ENCODE measurements around the gene DCTN2.
"Not testable (repeated sequence)": the region's sequence is repeated elsewhere in the genome, so short reads cannot be mapped to it uniquely, and the experiment has no call there.

DCTN2 gene

GRCh38 chr12:57576613-57577160 is 29.7 kb upstream of the DCTN2 start:
- DNase-seq: no peak

DNA sequence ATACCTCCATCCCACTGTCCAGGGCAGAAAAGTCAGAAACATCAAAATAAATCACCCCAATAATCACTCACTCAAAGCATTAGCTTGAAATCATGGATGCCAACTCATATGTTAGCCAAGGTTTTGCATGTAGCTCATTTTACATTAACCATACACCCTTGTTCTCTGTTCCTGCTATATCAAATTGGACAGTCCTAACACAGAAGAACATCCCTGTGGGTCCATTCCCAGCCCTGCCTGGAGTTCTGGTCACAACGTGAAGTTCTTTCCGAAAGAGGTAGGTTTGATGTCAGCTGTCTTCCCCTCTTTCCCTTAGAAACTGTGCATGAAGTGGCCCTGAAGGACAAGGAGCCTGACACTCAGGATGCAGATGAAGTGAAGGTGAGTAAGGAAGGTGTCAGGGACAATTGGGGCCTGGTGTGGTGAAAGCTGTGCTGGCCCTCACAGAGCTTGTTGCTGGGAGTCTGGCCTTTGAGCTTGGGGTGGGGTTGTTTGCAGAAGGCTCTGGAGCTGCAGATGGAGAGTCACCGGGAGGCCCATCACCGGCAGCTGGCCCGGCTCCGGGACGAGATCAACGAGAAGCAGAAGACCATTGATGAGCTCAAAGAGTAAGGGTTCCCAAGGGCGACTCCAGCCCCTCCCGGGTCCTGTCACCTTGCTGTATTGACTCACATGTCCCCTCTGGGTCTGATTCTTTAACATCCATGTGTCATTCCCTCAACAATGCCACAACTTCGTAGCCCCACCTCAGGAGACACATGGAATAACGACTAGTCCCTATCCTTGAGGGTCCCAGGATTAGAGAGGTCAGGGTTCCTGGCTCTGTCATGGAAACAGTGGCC is 29.0 kb upstream of the DCTN2 start:
- DNase-seq: no peak

DNA sequence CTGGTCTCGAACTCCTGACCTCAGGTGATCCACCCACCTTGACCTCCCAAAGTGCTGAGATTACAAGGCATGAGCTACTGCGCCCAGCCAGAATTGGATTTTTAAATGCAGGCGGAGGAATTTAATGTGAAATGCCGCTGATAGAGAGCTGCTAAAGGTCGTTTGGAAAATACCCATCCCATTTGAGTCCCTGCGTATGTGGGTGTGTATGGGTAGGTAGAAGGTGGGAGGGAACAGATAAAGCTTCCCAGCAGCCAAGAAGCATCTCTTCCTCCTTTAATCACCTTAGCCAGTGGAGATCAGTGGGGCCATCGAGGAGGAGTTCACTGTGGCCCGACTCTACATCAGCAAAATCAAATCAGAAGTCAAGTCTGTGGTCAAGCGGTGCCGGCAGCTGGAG is 27.8 kb upstream of the DCTN2 start:
- no peak for DNase-seq

DNA sequence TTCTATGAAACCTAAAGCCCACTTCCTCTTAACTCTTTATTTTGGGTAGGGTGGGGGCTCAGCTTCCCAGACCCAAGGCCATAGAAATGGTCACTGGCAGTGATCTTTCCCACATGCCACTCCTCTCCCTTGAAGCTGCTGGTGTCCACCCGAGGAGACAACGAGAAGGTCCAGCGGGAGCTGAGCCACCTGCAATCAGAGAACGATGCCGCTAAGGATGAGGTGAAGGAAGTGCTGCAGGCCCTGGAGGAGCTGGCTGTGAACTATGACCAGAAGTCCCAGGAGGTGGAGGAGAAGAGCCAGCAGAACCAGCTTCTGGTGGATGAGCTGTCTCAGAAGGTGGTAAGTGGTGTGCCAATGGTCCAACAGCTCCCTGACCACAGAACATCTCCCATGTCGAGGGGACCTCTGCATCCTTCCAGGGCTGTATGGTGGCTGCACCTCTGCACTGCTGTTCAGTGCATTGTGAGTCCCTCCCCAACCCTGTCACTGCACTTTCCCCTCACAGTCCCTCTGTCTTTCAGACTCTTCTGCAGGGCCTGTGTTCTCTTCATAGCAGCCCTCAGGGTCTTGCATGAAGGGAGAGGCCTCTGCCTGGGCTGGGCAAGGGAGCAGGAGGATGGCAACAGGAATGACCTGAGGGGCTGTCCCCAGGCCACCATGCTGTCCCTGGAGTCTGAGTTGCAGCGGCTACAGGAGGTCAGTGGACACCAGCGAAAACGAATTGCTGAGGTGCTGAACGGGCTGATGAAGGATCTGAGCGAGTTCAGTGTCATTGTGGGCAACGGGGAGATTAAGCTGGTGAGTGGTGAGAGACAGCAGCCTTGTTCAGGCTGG is 25.2 kb upstream of the DCTN2 start:
- no peak for DNase-seq

DNA sequence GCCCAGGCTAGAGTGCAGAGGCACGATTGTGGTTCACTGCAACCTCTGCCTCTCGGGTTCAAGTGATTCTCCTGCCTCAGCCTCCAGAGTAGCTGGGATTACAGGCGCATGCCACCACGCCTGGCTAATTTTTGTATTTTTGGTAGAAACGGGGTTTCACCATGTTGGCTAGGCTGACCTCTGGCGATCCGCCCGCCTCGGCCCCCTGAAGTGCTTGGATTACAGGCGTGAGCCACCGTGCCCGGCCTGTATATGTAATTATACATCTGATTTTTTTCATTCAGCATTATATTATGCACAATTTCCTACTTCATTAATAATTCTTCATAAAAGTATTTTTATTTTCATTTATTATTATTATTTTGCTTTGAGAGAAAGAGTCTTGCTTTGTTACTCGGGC is 23.4 kb upstream of the DCTN2 start:
- not testable (repeated sequence) for DNase-seq

DNA sequence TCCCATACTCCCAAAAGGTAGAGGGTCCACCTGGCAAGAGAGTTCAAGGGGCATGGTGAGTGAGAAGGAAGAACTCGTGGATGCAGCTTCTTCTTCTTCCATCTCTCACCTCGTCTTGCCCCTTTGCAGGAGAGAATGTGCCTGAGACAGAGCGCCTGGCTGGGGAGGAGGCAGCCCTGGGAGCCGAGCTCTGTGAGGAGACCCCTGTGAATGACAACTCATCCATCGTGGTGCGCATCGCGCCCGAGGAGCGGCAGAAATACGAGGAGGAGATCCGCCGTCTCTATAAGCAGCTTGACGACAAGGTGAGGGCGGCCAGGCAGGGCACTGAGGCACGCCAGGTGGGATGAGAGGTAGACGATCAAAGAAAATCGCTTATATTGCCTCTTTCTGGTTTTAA is 22.9 kb upstream of the DCTN2 start:
- no peak for DNase-seq

- DNase-seq: no peak
These were observed 21.8 kb upstream of the DCTN2 start for GRCh38 chr12:57568838-57569237.

DNA sequence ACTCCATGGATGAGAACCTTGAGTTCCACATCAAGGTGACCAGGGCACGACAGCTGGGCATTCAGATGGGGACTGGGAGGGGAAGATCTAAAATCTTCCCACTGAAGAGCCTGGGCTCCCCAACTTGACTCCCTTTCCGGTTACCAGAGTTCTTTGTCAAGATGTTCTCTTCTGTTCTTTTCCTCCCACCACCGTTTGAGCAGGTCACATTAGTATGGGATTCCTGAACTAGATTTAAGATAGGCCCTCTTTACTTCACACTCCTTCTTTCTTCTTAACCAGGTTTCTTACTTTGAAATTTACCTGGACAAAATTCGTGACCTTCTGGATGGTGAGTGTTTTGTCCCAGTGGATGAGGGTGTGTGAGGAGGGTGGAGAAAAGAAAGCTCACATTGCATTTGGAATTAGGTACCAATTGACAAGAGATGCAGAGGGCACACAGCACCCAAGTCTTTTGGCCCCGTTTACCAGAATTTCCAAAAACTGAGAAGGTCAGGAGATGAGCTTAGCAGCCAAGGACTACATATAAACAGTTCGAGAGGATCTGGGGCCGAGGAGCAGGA is 17.3 kb upstream of the DCTN2 start:
- DNase-seq: no peak

GRCh38 chr12:57563358-57563757 is 16.4 kb upstream of the DCTN2 start:
- DNase-seq: no peak

- DNase-seq: not testable (repeated sequence)
These were observed 14.1 kb upstream of the DCTN2 start for GRCh38 chr12:57561117-57561516.

- no peak for DNase-seq
These were observed 13.5 kb upstream of the DCTN2 start for GRCh38 chr12:57560516-57560915.

DNA sequence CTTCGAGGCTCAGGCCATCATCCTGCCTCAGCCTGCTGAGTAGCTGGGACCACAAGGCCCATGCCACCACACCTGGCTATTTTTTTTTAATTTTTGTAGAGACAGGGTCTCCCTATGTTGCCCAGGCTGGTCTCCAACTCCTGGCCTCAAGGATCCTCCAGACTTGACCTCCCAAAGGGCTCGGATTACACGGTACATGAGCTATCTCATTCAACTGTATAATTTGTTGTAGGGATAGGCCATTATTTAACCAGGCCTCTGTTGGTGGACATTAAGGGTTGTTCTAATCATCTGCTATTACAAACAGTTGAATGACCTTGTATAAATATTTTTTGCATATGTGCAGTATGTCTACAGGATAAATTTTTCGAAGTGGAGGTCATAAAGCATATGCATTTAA is 11.9 kb upstream of the DCTN2 start:
- DNase-seq: no peak

- DNase-seq: no peak
These were observed 7.9 kb upstream of the DCTN2 start for GRCh38 chr12:57554897-57555296.

DNA sequence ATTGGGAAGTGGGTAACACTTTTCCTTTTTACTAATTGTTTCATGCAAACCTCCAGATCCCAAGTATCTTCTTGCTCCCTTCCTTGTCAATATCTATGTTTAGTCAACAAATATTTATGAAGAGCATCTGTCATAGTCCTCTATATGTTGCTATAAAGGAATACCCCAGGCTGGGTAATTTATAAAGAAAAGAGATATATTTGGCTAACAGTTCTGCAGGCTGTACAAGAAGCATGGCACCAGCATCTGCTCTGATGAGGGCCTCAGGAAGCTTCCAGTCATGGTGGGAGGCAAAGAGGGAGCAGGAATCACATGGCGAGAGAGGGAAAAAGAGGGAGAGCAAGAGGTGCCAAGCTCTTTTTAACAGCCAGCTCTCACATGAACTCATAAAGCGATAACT is 7.5 kb upstream of the DCTN2 start:
- no peak for DNase-seq

DNA sequence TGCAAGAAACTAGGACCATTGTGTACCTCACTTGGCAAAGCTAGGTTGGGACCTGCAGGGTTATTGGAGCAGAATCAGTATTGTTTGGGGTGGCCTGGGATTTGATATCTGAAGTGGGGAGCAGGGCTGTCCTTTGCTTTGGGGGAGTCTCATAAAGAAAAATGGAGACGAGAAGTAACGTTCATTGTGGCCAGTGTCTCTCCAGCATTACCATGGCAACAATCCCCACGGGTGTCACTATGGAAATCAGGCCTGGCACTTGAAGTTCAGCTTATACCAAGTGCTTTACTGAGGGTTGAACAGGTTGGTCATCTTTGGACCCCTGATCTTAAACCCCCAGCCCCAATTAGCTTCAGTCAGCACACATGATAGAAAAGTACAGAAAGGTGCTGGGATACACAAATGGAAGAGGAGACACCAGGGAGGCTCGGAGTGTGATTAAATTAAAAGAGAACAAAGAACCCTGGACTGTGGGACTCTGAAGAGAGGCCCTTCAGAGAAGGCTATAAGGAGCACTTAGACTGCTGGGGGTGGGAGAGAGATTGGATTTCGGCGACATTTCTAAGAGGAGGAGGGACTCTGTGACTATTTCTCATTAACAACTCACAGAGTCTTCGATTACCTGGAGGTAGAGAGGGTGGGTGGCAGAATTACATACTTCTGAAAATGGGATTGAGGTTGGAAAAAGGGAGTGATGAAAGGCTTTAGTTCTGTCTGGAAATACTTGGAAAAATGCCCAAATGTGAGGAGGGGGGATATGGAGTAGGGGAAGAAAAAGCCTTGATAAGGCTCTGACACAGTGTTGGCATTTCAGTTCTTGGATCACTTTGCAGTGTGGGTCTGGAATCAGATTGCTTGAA is 6.6 kb upstream of the DCTN2 start:
- no peak for DNase-seq

GRCh38 chr12:57552835-57553313 is 5.9 kb upstream of the DCTN2 start:
- peak; percentile 56 for DNase-seq

DNA sequence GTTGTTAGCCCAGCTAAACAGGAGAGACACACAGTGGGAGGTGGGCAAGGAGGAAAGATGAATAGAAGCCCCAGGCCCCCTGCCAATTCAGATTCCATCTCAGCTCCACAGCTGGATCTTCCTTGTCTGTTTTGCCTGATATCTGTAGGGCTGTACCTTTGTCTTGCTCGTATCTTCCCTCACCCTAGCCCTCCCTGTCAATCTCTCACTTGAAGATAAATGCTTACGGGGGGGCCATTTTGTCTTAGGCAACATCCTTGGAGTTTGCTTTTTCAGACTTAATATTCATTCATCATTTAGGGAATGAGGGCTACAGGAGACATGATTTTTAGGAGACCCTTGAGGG is 5.3 kb upstream of the DCTN2 start:
- DNase-seq: no peak

GRCh38 chr12:57551637-57552305 is 4.8 kb upstream of the DCTN2 start:
- DNase-seq: no peak

GRCh38 chr12:57550641-57551549 is 3.9 kb upstream of the DCTN2 start:
- no peak for DNase-seq

GRCh38 chr12:57549909-57550640 is 3.1 kb upstream of the DCTN2 start, which contains the start of gene KIF5A:
TSS of gene KIF5A (plus strand) at chr12:57550044. CDS start at chr12:57550272, 228 bp downstream.
- no peak for DNase-seq

All from kidney glomerular epithelial cell (primary cell).